ENCODE data around the gene NPR2. TPM values are rescaled to one million over a fixed set of nuclear protein-coding genes. Genes with fewer than 3 reads are reported as not detected.
A peak's percentile ranks its signal among the peaks of the same experiment; 100 is the strongest.

NPR2 gene
- total RNA-seq, 1 experiment from 2014 or later = 12.5 TPM

DNA sequence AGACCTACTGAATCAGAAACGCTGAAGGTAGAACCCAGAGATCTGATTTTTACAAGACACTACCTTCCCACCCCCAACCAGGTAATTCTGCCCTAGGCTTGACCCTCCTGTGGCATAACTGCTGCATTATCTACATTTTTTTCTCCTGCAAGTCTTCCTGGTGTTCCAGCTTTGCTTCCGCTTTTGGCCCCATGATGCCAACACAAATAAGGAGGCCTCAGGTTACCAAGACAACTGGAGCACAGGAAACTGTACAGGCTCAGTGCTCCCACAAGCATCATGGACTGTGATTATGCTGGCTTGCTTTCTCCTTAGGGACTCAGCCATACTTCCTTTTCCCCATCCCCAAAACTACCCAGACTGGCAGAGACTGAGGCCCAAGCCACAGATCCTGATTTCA, 30.7 kb upstream of the NPR2 start:
- H3T11ph ChIP-seq (ENCODE audit: low read length) = no peak overlapping the region
- H3K9me3 Mint-ChIP-seq = no peaks in the 10 kb centered on the region
- no peak for TF ChIP-seq CTCF (conservative IDR thresholded peaks at IDR 0.05)
- no peak overlapping the region for H4K8ac ChIP-seq (replicated peaks; ENCODE audit: insufficient read length, low read depth, low read length)
- H4K5ac ChIP-seq (ENCODE audit: insufficient read length, low read depth, low read length) = no peak overlapping the region
- H3K14ac ChIP-seq (ENCODE audit: insufficient read depth, low read length) = no peak overlapping the region
- H3K79me2 ChIP-seq (ENCODE audit: insufficient read depth, low read length) = no peaks in the 10 kb centered on the region; the same call in 1 of the 2 replicates
- no peak overlapping the region for H2BK120ac ChIP-seq (ENCODE audit: low read depth, low read length, poor library complexity, severe bottlenecking)
- H3K79me1 ChIP-seq (ENCODE audit: insufficient read depth, low read depth, low read length, poor library complexity, severe bottlenecking) = no peaks in the 10 kb centered on the region
- H3K4me1 ChIP-seq (ENCODE audit: insufficient read depth, low read length) = no peaks in the 10 kb centered on the region
- no peak overlapping the region for H3K9ac ChIP-seq (ENCODE audit: extremely low read depth, insufficient read length, low read length)
- no peak overlapping the region for H3K23ac ChIP-seq (ENCODE audit: insufficient read length, low read depth, low read length)
- H3K23me2 ChIP-seq (ENCODE audit: insufficient read length, low read depth, low read length, poor library complexity, severe bottlenecking) = peaks cover 3% of the 10 kb centered on the region
- no peak overlapping the region for H3K4me2 ChIP-seq (ENCODE audit: insufficient read depth, insufficient read length, low read length)
- H3K9me3 ChIP-seq (ENCODE audit: control insufficient read depth, low read depth, low read length) = no peaks in the 10 kb centered on the region
- H3K56ac ChIP-seq (ENCODE audit: insufficient read length, low read depth, low read length) = no peak overlapping the region
- peaks cover 0 to 7% (median 3%) of the 10 kb centered on the region in 3 experiments; a peak in 4 of 7 replicates for H3K36me3 Mint-ChIP-seq (ENCODE audit: insufficient read depth in 1 of 3, low read depth in 3 of 3)
- no peak overlapping the region for H4K91ac ChIP-seq (ENCODE audit: insufficient read length, low read depth, low read length)
- H3K27me3 Mint-ChIP-seq (ENCODE audit: low read depth) = no peaks in the 10 kb centered on the region
- WGBS (ENCODE audit: extremely low coverage, insufficient read length, low lambda C conversion rate) = no CpG with 5 or more reads among the region's 2 CpGs
- no peak overlapping the region for H3K27ac ChIP-seq (ENCODE audit: insufficient read length, low read depth, low read length)
- H3K4ac ChIP-seq (ENCODE audit: low read depth, low read length) = no peak overlapping the region
- no peak overlapping the region for H2BK15ac ChIP-seq (ENCODE audit: low read depth, low read length)
- no peak overlapping the region for H3K4me3 Mint-ChIP-seq
- no peaks in the 10 kb centered on the region for H3K27me3 ChIP-seq (ENCODE audit: insufficient read depth, low read length)
- no peak overlapping the region for H2AK5ac ChIP-seq (ENCODE audit: insufficient read length, low read length)
- no peaks in the 10 kb centered on the region for H4K20me1 ChIP-seq (ENCODE audit: control insufficient read depth, insufficient read depth, insufficient read length)
- no peak overlapping the region for H2BK12ac ChIP-seq (ENCODE audit: insufficient read length, low read depth, low read length)
- no peak for DNase-seq
- no peak overlapping the region for H2BK20ac ChIP-seq (ENCODE audit: low read depth, low read length, poor library complexity, severe bottlenecking)
- peak overlapping the region in 1 of 3 experiments; percentile 78; a peak in 1 of 7 replicates for H3K27ac Mint-ChIP-seq
- no peak overlapping the region for H2AFZ ChIP-seq (ENCODE audit: low read length)
- H3K4me1 Mint-ChIP-seq = peaks cover 36 to 40% of the 10 kb centered on the region in 2 experiments
- no peak overlapping the region for H3K18ac ChIP-seq (ENCODE audit: insufficient read length, low read depth, low read length)
- H2BK5ac ChIP-seq (ENCODE audit: insufficient read length, low read length) = no peak overlapping the region
